Ovary (tissue), 9 donors: Measurements from ENCODE around the gene C6orf15. TPM values are rescaled to one million over a fixed set of nuclear protein-coding genes. Genes with fewer than 3 reads are reported as not detected.

Experiments
- DNase-seq, 5 donors: peaks; one replicate each; pipeline ENCODE4 v3.0.0-alpha.2; 2019 to 2020
- H3K27ac ChIP-seq, 2 donors: fragments of 200-600 bp; one replicate each; pipeline versions ENCODE4 v1.5.1 to v1.8.0; 2019 to 2022
- H3K27me3 ChIP-seq: fragments of 200-600 bp; one replicate; pipeline ENCODE4 v1.8.0; 2022
- H3K36me3 ChIP-seq: fragments of 200-600 bp; sonication (generic); one replicate; pipeline ENCODE4 v1.5.1; 2019
- H3K4me1 ChIP-seq: one replicate; pipeline ENCODE4 v1.8.1; 2013; ENCODE audit warnings: mild to moderate bottlenecking, moderate library complexity; ENCODE audit not compliant: insufficient read depth
- H3K4me3 ChIP-seq: fragments of 200-600 bp; sonication (generic); one replicate; pipeline ENCODE4 v1.5.1; 2017
- H3K9me3 ChIP-seq, 2 donors: fragments of 200-600 bp in 1 of 2; sonication (generic) in 1 of 2; one replicate each; pipeline versions ENCODE4 v1.5.1 to v1.8.1; 2013 to 2019; ENCODE audit warnings: mild to moderate bottlenecking in 1 of 2, moderate library complexity in 1 of 2
- CTCF ChIP-seq, 3 donors: fragments of 450-650 bp in 2 of 3; fragments of 200-600 bp in 1 of 3; IDR thresholded peaks; one replicate each; pipeline versions ENCODE4 v1.5.1 to v1.8.0; 2016 to 2022; ENCODE audit warnings: antibody characterized with exemption in 3 of 3, mild to moderate bottlenecking in 1 of 3
- EP300 ChIP-seq: sonication (generic); formaldehyde crosslinking; IDR thresholded peaks from one replicate; pipeline ENCODE4 v1.6.1; 2017; ENCODE audit warnings: antibody characterized with exemption
- POLR2A ChIP-seq: fragments of 450-650 bp; IDR thresholded peaks from one replicate; pipeline ENCODE4 v1.6.1; 2017; ENCODE audit warnings: antibody characterized with exemption, mild to moderate bottlenecking, moderate library complexity
- WGBS, 3 donors: extraction: QIAGEN DNeasy Blood & Tissue Kit in 1 of 3; methylation state at CpG; one replicate each; pipeline versions ENCODE4 v1.1.5 to v1.1.7; 2013 to 2017; 5-methylcytosine and 5-hydroxymethylcytosine counted together
- intact Hi-C, 4 donors: fragments of 100-400 bp; cut with DNase I; formaldehyde crosslinking; loops; one replicate each; pipeline versions ENCODE4 v1.11.0 to v1.15.1; 2022 to 2023
- polyA plus RNA-seq, 2 donors: library from polyadenylated mRNA; stranded (reverse); fragments of 200-250 nt in 1 of 2; fragments of 350-450 nt in 1 of 2; fragmentation: Illumina TruSeq in 1 of 2; extraction: RNeasy Lipid Tissue Mini Kit (QIAGEN cat#74804) in 1 of 2; gene quantifications; one replicate each; pipeline ENCODE4 v1.2.3, GENCODE V29; 2013 to 2014
- total RNA-seq, 7 donors: library from RNA; depleted of rRNA in 2 of 7; stranded (reverse); fragments of >200 nt in 2 of 7; fragmentation: NEBNext Ultra II Directional in 3 of 7; extraction: Animal tissue kit (Norgen Biotek cat#: 25700) in 3 of 7; gene quantifications; one replicate each; pipeline versions ENCODE4 v1.1.0 to v1.2.4, GENCODE V29; 2016 to 2023
- donor health status: DM: no; HTN: no; CAD: no; lungs with moderate emphysema.
- donor health status: DM: no; HTN: no; CAD: no.
- donor health status: Bipolar disorder and iron deficiency.
- donor health status: DM: yes; HTN: yes; CAD: no.
- donor health status: DM: no; HTN: no; CAD: no.
- donor health status: DM: yes; HTN: yes; CAD: no.

The C6orf15 gene
- total and polyA plus RNA-seq, 9 donors, result not detected

- no peaks in the 10 kb centered on the region for H3K36me3 ChIP-seq
- intact Hi-C loops, result loop anchor here in 1 of 4 donors (10.0 kb wide), 1 partner anchor 1459 kb away; no protein-coding TSS in a partner anchor
- no peaks in the 10 kb centered on the region for H3K4me1 ChIP-seq
- no peak overlapping the region for H3K27ac ChIP-seq
- H3K4me3 ChIP-seq, result no peak overlapping the region
- WGBS, 3 donors, result 72 to 79% (median 73%) methylated on average over 3 of the region's 3 CpGs
- H3K9me3 ChIP-seq, result no peaks in the 10 kb centered on the region
- H3K27me3 ChIP-seq, result no peaks in the 10 kb centered on the region
- DNase-seq, result no peak
- no peak for TF ChIP-seq CTCF (IDR thresholded peaks at IDR 0.05)
- no peak for TF ChIP-seq POLR2A
- TF ChIP-seq EP300, result no peak
Measured at GRCh38 chr6:31096215-31096614, 16.2 kb downstream of the C6orf15 start.

- no peaks in the 10 kb centered on the region for H3K9me3 ChIP-seq
- no peaks in the 10 kb centered on the region for H3K27me3 ChIP-seq
- no peaks in the 10 kb centered on the region for H3K4me1 ChIP-seq
- intact Hi-C loops, result loop anchor here in 1 of 4 donors (10.0 kb wide), 1 partner anchor 1460 kb away; no protein-coding TSS in a partner anchor
- no peak overlapping the region for H3K27ac ChIP-seq
- no peak overlapping the region for H3K4me3 ChIP-seq
- no peak for DNase-seq
- 60 to 75% (median 68%) methylated on average over 3 of the region's 3 CpGs for WGBS, 3 donors
- TF ChIP-seq POLR2A (no peak), CTCF (IDR thresholded peaks at IDR 0.05) (no peak), EP300 (no peak)
- no peaks in the 10 kb centered on the region for H3K36me3 ChIP-seq
Measured at GRCh38 chr6:31094389-31094881, 17.9 kb downstream of the C6orf15 start.

DNA sequence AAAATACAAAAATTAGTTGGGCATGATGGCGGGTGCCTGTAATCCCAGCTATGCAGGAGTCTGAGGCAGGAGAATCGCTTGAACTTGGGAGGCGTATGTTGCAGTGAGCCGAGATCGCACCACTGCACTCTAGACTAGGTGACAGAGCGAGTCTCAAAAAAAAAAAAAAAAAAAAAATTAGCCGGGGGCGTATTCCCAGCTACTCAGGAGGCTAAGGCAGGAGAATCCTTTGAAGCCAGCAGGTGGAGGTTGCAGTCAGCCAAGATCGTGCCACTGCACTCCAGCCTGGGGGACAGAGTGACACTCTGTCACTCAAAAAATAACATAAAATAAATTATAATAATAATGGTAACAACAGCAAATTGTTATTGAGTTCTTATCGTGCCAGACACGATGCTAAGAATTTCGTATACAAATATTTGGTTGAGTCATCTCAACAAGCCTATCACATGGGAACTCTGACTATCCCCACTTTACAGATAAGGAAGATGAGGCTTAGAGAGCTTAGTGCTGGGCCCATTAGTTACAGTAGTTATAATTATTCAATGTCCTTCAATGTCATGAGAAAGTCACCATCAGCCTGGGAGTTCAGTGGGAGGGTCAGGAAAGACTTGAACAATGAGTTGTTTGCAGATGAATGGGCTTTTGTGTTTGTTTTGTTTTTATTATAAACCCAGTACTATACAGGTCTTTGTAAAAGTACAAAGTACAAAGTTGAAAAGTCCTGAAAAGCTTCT, 19.4 kb downstream of the C6orf15 start:
- Histone ChIP-seq H3K27ac (no peak overlapping the region), H3K4me1 (no peaks in the 10 kb centered on the region), H3K36me3 (no peaks in the 10 kb centered on the region), H3K4me3 (no peak overlapping the region), H3K27me3 (no peaks in the 10 kb centered on the region), H3K9me3 (no peaks in the 10 kb centered on the region)
- intact Hi-C loops, result loop anchor here in 1 of 4 donors (10.0 kb wide), 1 partner anchor 1462 kb away; no protein-coding TSS in a partner anchor
- TF ChIP-seq POLR2A, result no peak
- no peak for TF ChIP-seq CTCF (IDR thresholded peaks at IDR 0.05)
- no peak for TF ChIP-seq EP300
- no peak for DNase-seq
- WGBS, 3 donors, result 70 to 79% (median 72%) methylated on average over 12 of the region's 12 CpGs

DNA sequence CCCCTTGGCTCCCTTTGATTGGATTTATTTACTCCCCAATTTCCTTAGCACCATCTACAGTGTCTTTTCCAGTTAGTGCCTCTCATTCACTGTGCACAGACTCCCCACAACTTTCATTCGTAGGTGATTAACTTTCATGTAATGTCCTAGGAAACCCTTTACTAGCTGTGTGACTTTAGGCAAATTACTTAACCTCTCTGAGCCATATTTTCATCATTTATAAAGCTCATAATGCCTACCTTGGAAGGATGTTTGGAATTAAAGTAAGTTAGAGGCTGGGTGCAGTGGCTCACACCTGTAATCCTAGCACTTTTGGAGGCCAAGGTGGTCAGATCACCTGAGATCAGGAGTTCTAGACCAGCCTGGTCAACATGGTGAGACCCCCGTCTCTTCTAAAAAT, 20.1 kb downstream of the C6orf15 start:
- no peaks in the 10 kb centered on the region for H3K27me3 ChIP-seq
- H3K36me3 ChIP-seq, result no peaks in the 10 kb centered on the region
- no peak for TF ChIP-seq CTCF (IDR thresholded peaks at IDR 0.05)
- TF ChIP-seq POLR2A, result no peak
- TF ChIP-seq EP300, result no peak
- no peaks in the 10 kb centered on the region for H3K4me1 ChIP-seq
- no peak overlapping the region for H3K27ac ChIP-seq
- no peaks in the 10 kb centered on the region for H3K9me3 ChIP-seq
- 84 to 89% (median 85%) methylated on average over 2 of the region's 2 CpGs for WGBS, 3 donors
- H3K4me3 ChIP-seq, result no peak overlapping the region
- intact Hi-C loops, result loop anchor here in 1 of 4 donors (10.0 kb wide), 1 partner anchor 1463 kb away; no protein-coding TSS in a partner anchor
- DNase-seq, result no peak
